GM12891 (cell line): ENCODE results near the gene GRIK2.

ENCODE experiments used
- POLR2A ChIP-seq: IDR thresholded peaks from 2 replicates; pipeline ENCODE4 v1.6.1; 2011; ENCODE audit warnings: low read depth, low read length, control low read depth
- POLR2AphosphoS5 ChIP-seq: IDR thresholded peaks from 2 replicates; pipeline ENCODE4 v1.6.1; 2011; ENCODE audit warnings: low read depth, low read length, control low read depth

DNA sequence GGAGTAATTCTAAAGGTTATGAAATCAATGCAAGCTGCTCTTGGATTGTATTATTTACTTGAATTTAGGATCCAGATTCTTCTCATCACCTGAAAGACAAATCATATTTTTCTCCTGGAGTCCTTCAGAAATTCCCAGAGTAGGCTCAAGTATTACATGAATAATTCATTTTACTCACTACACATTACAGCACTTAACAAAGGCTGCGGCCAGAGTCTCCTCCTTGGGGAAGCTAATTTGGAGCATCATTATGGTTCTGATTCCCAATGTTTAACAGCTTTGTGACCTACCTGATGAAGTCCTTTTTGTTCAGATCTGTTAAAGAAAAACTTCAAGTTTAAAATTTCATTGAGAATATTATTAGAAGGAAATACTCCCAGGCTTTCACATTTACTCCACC, 28.7 kb downstream of the GRIK2 start:
- TF ChIP-seq POLR2AphosphoS5 (no peak), POLR2A (no peak)
